Retina (tissue), 1 donor: ENCODE results near the gene PGBD5.

ENCODE experiments used
- DNase-seq: peaks from one replicate; pipeline ENCODE4 v3.0.0-alpha.2; 2016

PGBD5 gene

GRCh38 chr1:230277201-230278025 lies 148.7 kb downstream of the PGBD5 start:
- peak; percentile 47 for DNase-seq

- DNase-seq: no peak
These were observed 149.7 kb downstream of the PGBD5 start for GRCh38 chr1:230276401-230276800.

GRCh38 chr1:230274254-230274653 lies 151.9 kb downstream of the PGBD5 start:
- no peak for DNase-seq

DNA sequence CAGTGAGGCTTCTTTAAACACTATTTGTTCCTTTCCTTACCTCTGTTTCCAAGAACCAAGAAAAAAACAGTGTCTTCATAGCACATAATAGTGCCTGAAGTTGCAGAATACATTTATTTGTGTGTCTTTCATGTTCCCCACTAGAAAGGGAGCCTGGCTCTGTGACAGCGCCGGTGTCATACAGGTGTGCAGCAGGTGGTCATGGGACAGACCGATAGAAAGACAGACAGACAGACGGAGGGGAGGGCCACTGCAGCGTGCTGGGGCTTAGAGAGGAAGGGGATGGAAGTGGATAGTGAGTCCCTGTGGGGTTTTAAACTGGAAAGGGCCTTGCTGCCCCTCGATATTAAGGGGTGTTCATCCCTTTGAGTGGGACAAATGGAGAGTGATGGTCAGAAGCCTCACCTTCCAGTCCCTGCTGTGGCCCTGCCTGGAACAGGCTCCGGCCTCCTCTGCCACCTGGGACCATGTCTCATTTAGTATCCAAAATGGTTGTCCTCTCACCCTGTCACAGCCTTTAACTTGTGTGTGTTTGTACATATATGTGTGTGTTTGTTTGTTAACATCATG lies 152.9 kb downstream of the PGBD5 start:
- no peak for DNase-seq

DNA sequence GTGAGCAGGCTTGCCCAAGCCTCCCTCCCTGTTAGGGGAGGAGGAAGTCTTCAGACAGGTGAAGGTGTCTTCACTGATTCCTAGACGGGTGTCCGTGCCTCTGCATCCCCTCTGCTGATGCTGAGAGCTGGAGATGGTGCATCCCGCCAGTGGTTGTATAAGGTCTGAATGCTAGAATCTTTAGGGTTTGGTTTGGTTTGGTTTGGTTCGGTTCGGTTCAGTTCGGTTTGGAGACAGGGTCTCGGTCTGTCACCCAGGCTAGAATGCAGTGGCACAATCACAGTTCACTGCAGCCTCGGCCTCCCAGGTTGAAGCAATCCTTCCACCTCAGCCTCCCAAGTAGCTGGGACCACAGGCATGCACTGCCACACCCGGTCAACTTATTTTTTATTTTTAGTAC lies 153.6 kb downstream of the PGBD5 start:
- DNase-seq: no peak

GRCh38 chr1:230271300-230272035 lies 154.7 kb downstream of the PGBD5 start:
- DNase-seq: no peak

DNA sequence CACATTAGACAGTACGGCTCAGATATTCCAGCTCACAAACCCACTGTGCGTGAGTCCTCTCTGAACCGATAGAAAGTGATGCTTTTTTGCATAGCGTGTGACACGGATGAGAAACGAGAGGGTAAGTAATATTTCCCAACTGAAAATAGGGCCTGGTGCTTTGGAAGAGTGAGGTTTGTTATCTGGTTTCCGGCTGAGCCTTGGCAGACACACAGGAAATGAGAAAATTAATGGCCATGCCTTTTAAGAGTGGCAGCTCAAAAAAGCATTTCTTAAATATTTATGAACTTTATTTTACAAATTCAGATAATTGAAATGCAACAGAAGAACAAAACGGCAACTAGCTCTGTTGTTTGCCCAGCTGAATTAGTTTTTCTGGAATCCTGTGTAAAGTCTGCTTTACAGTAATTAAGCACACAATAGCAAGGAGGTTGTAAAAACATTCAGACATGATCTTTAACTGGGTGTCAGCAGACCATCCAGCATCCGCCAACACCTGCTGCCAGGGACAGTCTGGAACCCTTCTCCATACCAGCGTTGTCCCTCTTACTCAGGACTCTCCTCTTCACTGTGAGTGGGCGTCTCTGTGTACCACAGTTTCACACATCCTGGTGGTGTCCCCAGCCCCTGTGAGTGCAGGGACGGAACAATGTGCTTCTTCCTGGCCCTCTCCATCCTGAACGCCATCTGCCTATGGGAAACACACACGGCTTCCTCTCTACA lies 155.4 kb downstream of the PGBD5 start:
- DNase-seq: no peak

DNA sequence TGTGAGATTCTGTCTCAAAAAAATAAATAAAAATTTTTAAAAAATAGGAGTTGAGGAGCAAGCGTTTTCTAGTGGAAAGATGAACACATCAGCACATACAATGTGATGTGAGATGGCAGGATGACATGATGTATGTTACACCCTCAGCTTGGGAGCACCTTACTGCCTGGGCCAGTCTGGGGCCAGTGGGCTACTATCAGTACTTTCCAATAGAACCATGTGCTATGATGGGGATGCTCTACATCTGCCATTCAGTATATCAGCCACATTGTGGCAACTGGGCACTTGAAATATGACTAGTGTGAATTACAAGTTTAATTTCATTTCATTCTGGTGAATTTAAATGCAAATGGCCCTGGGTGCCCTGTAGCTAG lies 156.0 kb downstream of the PGBD5 start:
- no peak for DNase-seq

DNA sequence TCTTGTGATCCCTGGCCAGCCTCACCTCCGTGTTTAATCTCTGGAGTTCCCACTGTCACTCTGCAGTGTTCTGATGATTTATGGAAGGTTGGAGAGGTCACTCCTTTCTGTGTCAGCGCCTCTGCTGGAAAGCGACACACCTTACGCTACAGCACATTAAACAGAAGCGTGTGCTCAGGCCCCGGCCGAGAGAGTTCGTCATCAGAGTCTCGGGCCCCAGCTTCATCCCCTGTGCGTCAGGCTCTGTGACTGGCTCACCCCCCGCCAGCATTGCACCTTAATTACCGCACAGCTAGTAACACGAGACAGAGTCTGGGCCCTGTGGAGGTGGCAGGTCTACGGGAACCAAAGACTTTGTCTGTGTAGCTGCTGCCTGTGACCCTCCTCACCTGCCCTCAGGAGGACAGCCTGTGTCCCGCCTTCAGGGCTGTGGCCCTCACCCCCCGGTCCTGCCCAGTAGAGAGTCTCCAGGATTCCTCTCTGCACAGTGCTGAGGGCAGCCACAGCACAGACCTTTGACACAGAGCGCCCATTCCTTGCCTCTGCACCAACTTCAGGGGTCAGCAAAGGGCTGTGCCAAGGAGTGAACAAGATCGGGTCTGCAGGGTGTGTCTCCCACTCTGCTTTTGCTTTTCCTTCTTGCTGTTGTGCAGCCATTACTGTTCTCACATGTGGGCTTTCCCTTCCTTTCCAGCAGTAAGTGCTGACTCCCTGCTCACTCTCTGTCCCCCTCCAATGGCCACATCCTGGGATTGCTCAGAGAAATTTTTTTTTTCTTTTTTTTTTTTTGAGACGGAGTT lies 157.6 kb downstream of the PGBD5 start:
- peak; percentile 67 for DNase-seq

GRCh38 chr1:230267338-230268065 lies 158.6 kb downstream of the PGBD5 start:
- peak; percentile 19 for DNase-seq

DNA sequence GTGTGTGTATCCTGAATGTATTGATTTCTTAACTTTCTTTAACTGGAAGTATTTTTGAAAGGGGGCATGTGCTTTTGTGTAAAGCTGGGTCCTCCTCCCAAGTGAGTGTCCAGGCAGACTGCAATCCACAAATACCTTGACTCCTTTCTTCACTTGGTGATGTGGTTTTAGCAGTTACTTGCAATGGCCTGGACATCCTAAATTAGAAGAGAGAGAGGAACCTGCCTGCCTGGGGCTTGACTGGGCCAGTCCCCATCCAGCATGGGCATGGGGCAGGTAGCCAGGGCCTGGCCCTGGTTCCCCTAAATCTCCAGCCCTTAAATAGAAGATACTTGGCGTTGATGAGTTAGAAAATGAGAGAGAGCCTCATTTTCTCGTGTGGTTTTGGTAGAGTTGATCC lies 159.7 kb downstream of the PGBD5 start:
- DNase-seq: no peak

GRCh38 chr1:230265200-230266115 lies 160.7 kb downstream of the PGBD5 start:
- no peak for DNase-seq
